ENCODE results near the gene GDAP1L1. TPM values are rescaled to one million over a fixed set of nuclear protein-coding genes. Genes with fewer than 3 reads are reported as not detected.

The GDAP1L1 gene
- total and polyA plus RNA-seq, 4 donors, result not detected

- DNase-seq (ENCODE audit: low spot score), result no peak
- no peaks in the 10 kb centered on the region for H3K4me1 ChIP-seq (ENCODE audit: control insufficient read depth in 4 of 4, insufficient read depth in 4 of 4, low read length in 3 of 4)
- no peaks in the 10 kb centered on the region for H3K9me3 ChIP-seq (ENCODE audit: control insufficient read depth in 4 of 4, low read length in 3 of 4)
- WGBS, result 95% methylated on average over 5 of the region's 5 CpGs
- no peaks in the 10 kb centered on the region for H3K27me3 ChIP-seq (ENCODE audit: control insufficient read depth in 4 of 4, insufficient read depth in 4 of 4, low read length in 3 of 4)
- H3K36me3 ChIP-seq (ENCODE audit: control insufficient read depth in 4 of 4, insufficient read depth in 3 of 4, low read depth in 1 of 4, low read length in 3 of 4), result peaks cover 0 to 4% (median 0%) of the 10 kb centered on the region in 4 donors
- TF ChIP-seq SP1 (IDR thresholded peaks at IDR 0.05), result no peak
- no peak for TF ChIP-seq RAD21 (IDR thresholded peaks at IDR 0.05)
- no peak overlapping the region for H3K4me3 ChIP-seq (ENCODE audit: low read depth in 1 of 3, low read length in 3 of 3)
- no peak overlapping the region for H3K9ac ChIP-seq (ENCODE audit: low read depth in 1 of 2, low read length in 2 of 2)
- no peak overlapping the region for H3K27ac ChIP-seq (ENCODE audit: low read depth in 1 of 2, low read length in 2 of 2)
Measured at GRCh38 chr20:44268802-44269201, 21.7 kb downstream of the GDAP1L1 start.

GRCh38 chr20:44271915-44272663, 25.0 kb downstream of the GDAP1L1 start:
- TF ChIP-seq CTCF (IDR thresholded peaks at IDR 0.05; ENCODE audit: low read depth, low read length, missing input control) (no peak), GABPA (IDR thresholded peaks at IDR 0.05 in 1 of 2, conservative IDR thresholded peaks at IDR 0.05 in 1 of 2) (no peak), RAD21 (IDR thresholded peaks at IDR 0.05) (no peak), RXRA (IDR thresholded peaks at IDR 0.05) (no peak), SP1 (IDR thresholded peaks at IDR 0.05) (no peak), MAX (IDR thresholded peaks at IDR 0.05) (no peak), TAF1 (conservative IDR thresholded peaks at IDR 0.05) (no peak), EGR1 (IDR thresholded peaks at IDR 0.05; ENCODE audit: low read depth in 2 of 2) (no peak), HNF4A (conservative IDR thresholded peaks at IDR 0.05) (no peak), FOXA1 (IDR thresholded peaks at IDR 0.05) (no peak), ATF3 (IDR thresholded peaks at IDR 0.05) (no peak), FOXA2 (IDR thresholded peaks at IDR 0.05) (no peak)
- Histone ChIP-seq H3K4me3 (ENCODE audit: low read depth in 1 of 3, low read length in 3 of 3) (no peak overlapping the region), H3K4me1 (ENCODE audit: control insufficient read depth in 4 of 4, insufficient read depth in 4 of 4, low read length in 3 of 4) (no peaks in the 10 kb centered on the region)

GRCh38 chr20:44273231-44274215, 26.4 kb downstream of the GDAP1L1 start:
- no peak overlapping the region for H3K27ac ChIP-seq (ENCODE audit: low read depth in 1 of 2, low read length in 2 of 2)
- H3K27me3 ChIP-seq (ENCODE audit: control insufficient read depth in 4 of 4, insufficient read depth in 4 of 4, low read length in 3 of 4), result no peaks in the 10 kb centered on the region
- peaks cover 0 to 4% (median 0%) of the 10 kb centered on the region in 4 donors for H3K36me3 ChIP-seq (ENCODE audit: control insufficient read depth in 4 of 4, insufficient read depth in 3 of 4, low read depth in 1 of 4, low read length in 3 of 4)
- no peak overlapping the region for H3K9ac ChIP-seq (ENCODE audit: low read depth in 1 of 2, low read length in 2 of 2)
- H3K4me3 ChIP-seq (ENCODE audit: low read depth in 1 of 3, low read length in 3 of 3), result no peak overlapping the region
- 92% methylated on average over 10 of the region's 10 CpGs for WGBS
- H3K9me3 ChIP-seq (ENCODE audit: control insufficient read depth in 4 of 4, low read length in 3 of 4), result no peaks in the 10 kb centered on the region
- DNase-seq (ENCODE audit: low spot score), result no peak
- H3K4me1 ChIP-seq (ENCODE audit: control insufficient read depth in 4 of 4, insufficient read depth in 4 of 4, low read length in 3 of 4), result no peaks in the 10 kb centered on the region
- no peak for TF ChIP-seq RAD21 (IDR thresholded peaks at IDR 0.05)
- TF ChIP-seq ATF3 (IDR thresholded peaks at IDR 0.05), result no peak
- no peak for TF ChIP-seq ZBTB33 (IDR thresholded peaks at IDR 0.05)
- no peak for TF ChIP-seq REST (IDR thresholded peaks at IDR 0.05)
- TF ChIP-seq NR2F2 (IDR thresholded peaks at IDR 0.05), result no peak

More at GRCh38 chr20:44271915-44272663, 25.0 kb downstream of the GDAP1L1 start:
- Histone ChIP-seq H3K36me3 (ENCODE audit: control insufficient read depth in 4 of 4, insufficient read depth in 3 of 4, low read depth in 1 of 4, low read length in 3 of 4) (peaks cover 0 to 4% (median 0%) of the 10 kb centered on the region in 4 donors), H3K27me3 (ENCODE audit: control insufficient read depth in 4 of 4, insufficient read depth in 4 of 4, low read length in 3 of 4) (no peaks in the 10 kb centered on the region), H3K9ac (ENCODE audit: low read depth in 1 of 2, low read length in 2 of 2) (no peak overlapping the region), H3K27ac (ENCODE audit: low read depth in 1 of 2, low read length in 2 of 2) (no peak overlapping the region), H3K9me3 (ENCODE audit: control insufficient read depth in 4 of 4, low read length in 3 of 4) (no peaks in the 10 kb centered on the region)
- DNase-seq (ENCODE audit: low spot score), result no peak
- WGBS, result 81% methylated on average over 14 of the region's 14 CpGs
